ENCODE measurements around the gene BCAR3.

The BCAR3 gene

DNA sequence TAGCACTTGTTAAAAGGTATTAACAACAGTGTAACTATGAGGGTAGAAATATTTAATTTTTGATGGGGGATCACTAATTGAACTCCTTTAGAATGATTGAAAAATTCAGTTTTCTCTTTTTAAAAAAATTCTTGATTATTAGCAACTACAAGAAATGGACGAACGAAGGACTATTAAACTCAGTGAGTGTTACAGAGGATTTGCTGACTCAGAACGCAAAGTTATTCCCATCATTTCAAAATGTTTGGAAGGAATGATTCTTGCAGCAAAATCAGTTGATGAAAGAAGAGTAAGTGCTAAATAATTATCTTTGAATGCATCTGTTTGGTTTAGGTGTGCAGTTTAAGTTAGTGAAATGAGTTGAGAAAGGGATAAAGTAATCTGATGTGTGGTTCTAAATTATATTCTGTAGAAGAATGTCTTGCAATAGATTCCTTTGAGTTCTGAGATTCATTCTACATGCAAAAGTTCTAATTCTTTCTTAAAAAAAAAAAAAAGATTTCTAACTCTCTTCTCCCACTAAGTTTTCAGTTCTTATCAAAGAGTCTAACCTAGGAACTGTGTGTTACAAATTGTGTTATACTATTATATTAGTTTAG lies 148.8 kb downstream of the BCAR3 start:
- FAIRE-seq, result no peak

DNA sequence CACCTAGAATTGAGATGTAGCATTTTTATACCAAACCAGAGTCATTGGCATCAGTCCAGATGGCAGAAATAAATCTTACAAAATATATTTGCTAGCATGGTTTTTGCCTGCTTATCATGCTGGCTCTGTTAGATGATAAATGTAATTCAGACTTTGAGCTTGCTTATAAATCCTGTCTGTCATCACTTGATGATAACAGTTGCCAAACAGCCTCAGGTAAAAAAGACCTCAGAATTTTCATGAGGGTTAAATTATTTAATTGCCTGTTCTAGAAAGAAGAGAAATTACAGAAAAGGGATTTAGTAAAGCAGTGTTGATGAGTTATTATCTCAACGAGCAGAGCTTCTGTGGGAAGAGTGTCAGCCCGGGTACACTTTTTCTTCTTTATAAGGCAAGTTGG lies 150.4 kb downstream of the BCAR3 start:
- no peak for FAIRE-seq

DNA sequence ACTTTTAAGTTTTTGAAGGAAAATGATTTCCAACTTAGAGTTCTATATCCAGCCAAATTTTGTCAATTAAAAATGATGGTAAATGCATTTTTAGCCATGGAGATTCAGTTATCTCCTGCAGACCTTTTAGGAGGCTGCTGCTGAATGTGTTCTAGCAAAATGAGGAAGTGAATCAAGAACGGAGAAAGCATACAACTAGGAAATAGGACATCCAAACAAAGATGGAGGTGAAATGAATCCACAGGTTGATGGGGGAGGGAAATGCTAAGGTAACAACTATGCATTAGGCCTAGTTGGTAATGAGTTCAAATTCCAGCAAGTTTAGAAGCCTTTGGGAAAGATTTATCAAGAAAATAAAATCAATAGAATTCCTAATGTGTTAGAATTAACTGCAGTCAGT lies 153.2 kb downstream of the BCAR3 start:
- FAIRE-seq, result no peak

DNA sequence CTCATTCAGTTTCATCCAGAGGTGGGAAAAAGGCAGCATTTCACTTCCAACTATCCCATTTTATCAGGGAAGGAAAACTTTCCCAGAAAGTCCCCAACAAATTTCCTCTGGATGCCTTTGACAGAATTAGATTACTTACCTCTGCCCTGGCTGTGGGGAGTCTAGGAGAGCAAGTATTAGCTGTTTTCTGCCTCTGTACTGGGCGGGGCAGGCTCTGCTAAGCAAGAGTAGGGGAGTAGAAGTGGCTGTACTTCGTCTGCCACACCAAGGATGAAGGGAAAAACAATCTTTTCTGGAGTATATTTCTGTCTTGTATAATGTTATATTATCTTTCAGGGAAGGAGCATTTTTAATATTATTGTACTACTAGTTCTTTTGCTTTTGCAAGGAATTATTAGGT lies 155.2 kb downstream of the BCAR3 start:
- FAIRE-seq, result no peak

DNA sequence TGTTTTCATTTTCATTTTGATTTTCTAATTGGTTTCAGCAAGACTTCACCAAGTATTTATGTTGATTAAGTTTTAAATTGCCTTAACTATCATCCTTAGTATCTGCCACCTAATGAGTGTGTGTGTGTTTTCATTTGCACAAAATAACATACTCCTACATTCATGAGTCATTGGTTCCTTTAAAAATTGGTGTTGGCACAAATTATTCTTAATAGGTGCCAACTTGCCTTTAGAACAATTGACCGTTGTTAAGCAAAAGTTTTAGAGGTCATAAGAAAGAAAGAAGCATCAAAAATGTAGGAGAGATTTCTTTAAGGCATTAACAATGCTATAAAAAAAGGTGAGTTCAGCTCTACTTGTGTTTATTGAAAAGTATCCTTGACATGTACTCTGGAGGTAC lies 156.2 kb downstream of the BCAR3 start:
- FAIRE-seq, result no peak

DNA sequence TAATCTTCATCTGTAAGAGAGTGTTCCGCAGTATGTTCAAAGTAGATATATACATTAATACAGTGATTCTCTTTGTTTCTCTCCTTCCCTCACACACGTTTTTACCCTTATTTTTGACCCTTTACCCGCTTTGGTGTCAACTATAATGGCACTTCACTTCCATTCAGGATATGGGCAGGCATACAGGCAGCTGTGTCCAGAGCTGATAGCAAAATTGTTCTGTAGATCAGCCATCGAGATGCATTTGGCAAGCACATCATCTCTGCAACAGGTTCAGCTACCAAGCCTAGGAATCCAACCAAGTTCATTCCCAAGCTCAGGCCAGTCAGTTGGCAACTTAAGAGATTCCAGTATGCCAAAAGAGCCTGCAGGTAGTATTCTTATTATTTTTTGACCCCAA lies 158.9 kb downstream of the BCAR3 start:
- no peak for FAIRE-seq

DNA sequence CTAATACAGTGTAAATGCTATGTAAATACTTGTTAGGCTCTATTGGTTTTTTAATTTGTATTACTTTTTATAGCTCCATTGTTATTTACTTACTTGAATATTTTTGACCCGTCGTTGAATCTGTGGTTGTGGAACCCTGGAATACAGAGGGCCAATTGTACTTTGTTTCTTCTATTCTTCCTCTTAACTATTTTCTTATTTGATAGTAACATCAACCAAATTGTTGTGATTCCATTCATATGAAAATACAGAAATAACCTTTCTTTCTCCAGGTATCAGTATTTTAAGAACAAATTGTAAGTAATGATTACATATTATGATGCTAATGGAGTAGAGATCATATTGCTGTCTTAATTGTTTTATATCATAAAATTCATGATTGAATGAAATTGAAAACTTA lies 160.0 kb downstream of the BCAR3 start:
- FAIRE-seq, result peak; percentile 31

DNA sequence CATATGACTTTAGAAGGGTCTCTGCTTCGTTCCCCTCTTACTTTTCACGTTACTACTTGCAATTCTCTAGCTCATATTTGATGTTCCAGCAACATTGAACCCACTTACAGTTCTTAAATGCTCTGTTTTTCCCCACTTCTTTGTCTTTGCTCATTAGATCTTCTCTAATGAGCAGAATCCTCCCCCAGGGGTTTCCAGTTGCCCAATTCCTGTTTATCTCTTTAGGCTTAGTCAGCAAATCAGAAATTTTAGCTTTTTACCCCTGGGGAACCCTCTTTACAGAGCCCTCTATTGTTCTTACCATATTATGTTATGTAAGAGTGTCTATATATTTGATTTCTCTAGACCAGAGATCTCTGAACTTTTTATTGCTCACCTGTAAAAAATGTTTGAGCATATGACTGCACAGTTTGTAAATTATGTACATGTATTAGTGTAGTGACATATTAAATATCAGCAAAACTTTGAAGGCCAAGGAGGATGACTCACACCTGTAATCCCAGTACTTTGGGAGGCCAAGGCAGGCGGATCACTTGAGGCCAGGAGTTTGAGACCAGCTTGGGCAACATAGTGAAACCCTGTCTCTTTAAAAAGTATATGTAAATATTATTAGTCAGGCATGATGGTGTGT lies 162.3 kb downstream of the BCAR3 start:
- FAIRE-seq, result no peak

DNA sequence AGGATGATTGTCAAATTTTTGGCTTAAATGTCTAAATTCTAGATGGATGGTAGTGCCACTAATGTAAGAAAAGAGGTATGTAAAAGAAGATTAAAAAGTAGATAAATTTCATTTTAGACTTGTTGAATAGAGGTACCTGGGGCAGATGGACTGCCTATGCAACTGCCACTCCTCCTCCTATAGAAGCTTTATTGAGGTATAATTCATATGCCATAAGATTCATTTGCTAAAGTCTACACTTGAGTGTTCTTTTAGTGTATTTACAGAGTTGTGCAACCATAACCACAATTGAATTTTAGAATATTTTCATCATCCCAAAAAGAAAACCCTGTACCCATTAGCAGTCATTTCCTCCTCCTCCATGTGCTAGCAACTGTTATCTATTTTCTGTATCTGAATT lies 163.1 kb downstream of the BCAR3 start:
- no peak for FAIRE-seq

DNA sequence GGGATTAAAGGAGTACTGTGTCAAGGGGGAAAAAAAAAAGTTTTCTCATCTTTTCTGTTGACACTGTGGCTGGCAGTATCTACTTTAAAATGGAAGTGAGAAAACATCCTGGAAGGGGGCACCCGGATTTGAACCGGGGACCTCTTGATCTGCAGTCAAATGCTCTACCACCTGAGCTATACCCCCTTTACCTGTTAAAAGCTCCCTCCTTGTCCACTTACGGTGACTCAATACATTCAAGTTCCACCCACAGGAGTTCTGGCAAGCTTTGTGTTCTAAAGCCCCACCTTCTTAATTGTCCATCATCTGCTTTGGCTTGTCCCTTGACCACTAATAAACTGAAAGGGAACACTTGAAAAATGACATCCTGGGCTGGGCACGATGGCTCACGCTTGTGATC lies 165.5 kb downstream of the BCAR3 start:
- FAIRE-seq, result no peak

Data from colon (tissue), 2 donors.